PFSK-1 (cell line): ENCODE results near the gene MOV10L1.

ENCODE experiments used
- FOXP2 ChIP-seq: optimal IDR thresholded peaks from 2 replicates; pipeline ENCODE3; 2011; ENCODE audit warnings: borderline replicate concordance, control low read depth, inconsistent platforms; ENCODE audit not compliant: insufficient read depth; ENCODE audit errors: extremely low read length, extremely low read depth
- POLR2AphosphoS5 ChIP-seq: IDR thresholded peaks from 2 replicates; pipeline ENCODE4 v1.6.1; 2012; ENCODE audit warnings: low read depth, mild to moderate bottlenecking, control low read depth, low read length, moderate library complexity
- REST ChIP-seq, 2 experiments: IDR thresholded peaks; 2 replicates each; pipeline versions ENCODE4 v1.6.1 to v1.8.0; 2011 to 2012; ENCODE audit warnings: low read depth in 2 of 2, low read length in 2 of 2, control low read depth in 1 of 2, inconsistent platforms in 1 of 2, mild to moderate bottlenecking in 1 of 2, moderate library complexity in 1 of 2; ENCODE audit not compliant: insufficient read depth in 1 of 2
- SIN3A ChIP-seq: IDR thresholded peaks from 2 replicates; pipeline ENCODE4 v1.6.1; 2012; ENCODE audit warnings: mild to moderate bottlenecking, low read length, moderate library complexity, borderline replicate concordance; ENCODE audit not compliant: insufficient read depth
- TAF1 ChIP-seq: IDR thresholded peaks from 2 replicates; pipeline ENCODE4 v1.6.1; 2012; ENCODE audit warnings: low read length, control low read depth, borderline replicate concordance; ENCODE audit not compliant: insufficient read depth

DNA sequence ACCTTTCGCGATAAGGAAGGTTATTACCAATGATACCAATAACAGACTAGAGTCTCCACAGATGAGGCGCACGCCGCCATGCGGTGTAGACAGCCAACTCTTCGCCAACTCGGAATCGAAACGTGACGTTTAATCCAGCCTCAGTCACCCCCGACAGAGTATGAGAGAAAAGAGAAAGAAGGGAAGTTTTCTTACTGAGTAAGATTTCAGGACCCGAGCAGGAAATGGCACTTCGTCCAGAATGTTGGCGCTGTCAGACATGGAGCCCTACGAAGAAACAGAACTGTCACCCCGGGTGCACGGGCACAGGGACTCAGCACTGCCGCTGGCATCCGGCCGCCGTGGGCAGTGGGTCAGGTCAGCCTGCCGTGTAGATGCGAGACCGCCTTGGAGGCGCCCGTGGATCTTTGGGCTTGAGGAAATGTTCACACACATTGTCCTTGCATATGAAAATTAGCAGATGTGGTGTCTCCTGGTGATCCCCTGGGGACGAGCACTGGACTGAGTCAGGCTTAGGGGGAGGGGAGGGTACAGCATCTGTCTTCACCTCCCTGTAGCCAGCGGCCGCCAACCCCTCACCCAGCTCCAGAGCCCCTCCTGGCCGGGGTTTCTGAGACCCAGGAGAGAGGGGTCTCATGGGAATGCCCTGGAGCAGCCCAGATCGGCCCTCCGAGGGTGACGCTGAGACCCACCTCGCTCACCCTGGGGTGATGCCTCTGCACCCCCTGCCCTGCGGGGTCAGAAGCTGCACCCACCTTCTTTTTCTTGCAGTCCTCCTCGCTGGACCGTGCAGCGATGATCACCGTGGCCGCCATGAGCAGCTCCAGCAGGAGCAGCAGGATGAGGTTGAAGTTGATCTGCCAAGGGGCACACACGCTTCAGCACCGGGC is 12.9 kb upstream of the MOV10L1 start:
- no peak for TF ChIP-seq FOXP2
- no peak for TF ChIP-seq POLR2AphosphoS5
- TF ChIP-seq REST (IDR thresholded peaks at IDR 0.05; ENCODE audit: insufficient read depth in 1 of 2, low read depth in 2 of 2, low read length in 2 of 2), result no peak
- no peak for TF ChIP-seq TAF1
- no peak for TF ChIP-seq SIN3A
